HepG2 (cell line): ENCODE measurements around the gene CUL4B. TPM values are rescaled to one million over a fixed set of nuclear protein-coding genes. Genes with fewer than 3 reads are reported as not detected.
A peak's percentile ranks its signal among the peaks of the same experiment; 100 is the strongest.

Experiments
- ASH2L ChIP-seq: fragments of 300-600, 200-600 bp; sonication (generic); IDR thresholded peaks from 2 replicates; pipeline ENCODE4 v1.7.0; 2017; ENCODE audit warnings: low read depth, mild to moderate bottlenecking, moderate library complexity, mixed read lengths, low read length; ENCODE audit not compliant: insufficient read length
- BHLHE40 ChIP-seq: IDR thresholded peaks from 2 replicates; pipeline ENCODE4 v1.6.1; 2011; ENCODE audit warnings: low read length, improper control_type of control experiment
- NFE2L1 ChIP-seq: sonication (generic); formaldehyde crosslinking; IDR thresholded peaks from 2 replicates; pipeline ENCODE4 v1.4.0; 2020; ENCODE audit warnings: missing genetic modification reagents, mild to moderate bottlenecking, borderline replicate concordance
- RXRA ChIP-seq: sonication (generic); formaldehyde crosslinking; IDR thresholded peaks from 2 replicates; pipeline ENCODE4 v1.5.1; 2020; ENCODE audit warnings: missing genetic modification reagents
- TBP ChIP-seq: sonication (generic); formaldehyde crosslinking; IDR thresholded peaks from 2 replicates; pipeline ENCODE4 v1.5.0; 2020; ENCODE audit warnings: missing genetic modification reagents
- ZBTB42 ChIP-seq: sonication (generic); formaldehyde crosslinking; IDR thresholded peaks from 2 replicates; pipeline ENCODE4 v1.5.0; 2020; ENCODE audit warnings: mild to moderate bottlenecking, missing genetic modification reagents
- ZNF20 ChIP-seq: sonication (generic); formaldehyde crosslinking; IDR thresholded peaks from 2 replicates; pipeline ENCODE4 v1.4.0; 2020; ENCODE audit warnings: mild to moderate bottlenecking, moderate library complexity, missing genetic modification reagents
- ZNF251 ChIP-seq: sonication (generic); formaldehyde crosslinking; IDR thresholded peaks from 2 replicates; pipeline ENCODE4 v1.9.0; 2021; ENCODE audit warnings: mild to moderate bottlenecking, missing genetic modification reagents
- ZNF333 ChIP-seq: sonication (generic); formaldehyde crosslinking; IDR thresholded peaks from 2 replicates; pipeline ENCODE4 v1.4.0; 2020; ENCODE audit warnings: mild to moderate bottlenecking, missing genetic modification reagents, borderline replicate concordance
- ZNF34 ChIP-seq: sonication (generic); formaldehyde crosslinking; IDR thresholded peaks from 2 replicates; pipeline ENCODE4 v1.4.0; 2020; ENCODE audit warnings: mild to moderate bottlenecking, missing genetic modification reagents, borderline replicate concordance
- ZNF781 ChIP-seq: sonication (generic); formaldehyde crosslinking; IDR thresholded peaks from 2 replicates; pipeline ENCODE4 v1.5.1; 2020; ENCODE audit warnings: borderline replicate concordance, mild to moderate bottlenecking, missing genetic modification reagents; ENCODE audit errors: not compliant biosample characterization
- ZSCAN25 ChIP-seq: sonication (generic); formaldehyde crosslinking; IDR thresholded peaks from 2 replicates; pipeline ENCODE4 v1.8.0; 2022; ENCODE audit warnings: mild to moderate bottlenecking, missing genetic modification reagents
- polyA plus RNA-seq, 8 experiments: library from polyadenylated mRNA; depleted of rRNA in 3 of 8; stranded (reverse) in 7 of 8; unstranded in 1 of 8; fragments of >200 nt; fragmentation: Illumina TruSeq in 4 of 8; extraction: Trizol in 4 of 8; gene quantifications; 2 replicates each; pipeline versions ENCODE4 v1.2.1 to v1.2.3, GENCODE V29; 2011 to 2016; ENCODE audit warnings: low read depth in 4 of 8, missing spikeins in 1 of 8, mixed read lengths in 1 of 8; ENCODE audit not compliant: insufficient read depth in 1 of 8
- total RNA-seq, 5 experiments: library from RNA; depleted of rRNA; stranded (reverse); fragments of >200 nt; fragmentation: Illumina TruSeq; extraction: Trizol; gene quantifications; 2 replicates each; pipeline ENCODE4 v1.2.3, GENCODE V29; 2016; ENCODE audit warnings: low read depth in 1 of 5
- TF ChIP-seq, protein P1 (sequence below): sonication (generic); formaldehyde crosslinking; IDR thresholded peaks from 2 replicates; pipeline ENCODE4 v1.5.1; 2020; ENCODE audit warnings: mild to moderate bottlenecking, missing genetic modification reagents, borderline replicate concordance
- TF ChIP-seq, protein P2 (sequence below): sonication (generic); formaldehyde crosslinking; IDR thresholded peaks from 2 replicates; pipeline ENCODE4 v1.4.0; 2020; ENCODE audit warnings: mild to moderate bottlenecking, low read depth, missing genetic modification reagents
- TF ChIP-seq, protein P3 (sequence below): IDR thresholded peaks from 2 replicates; pipeline ENCODE4 v1.6.1; 2016
- TF ChIP-seq, protein P4 (sequence below): sonication (generic); formaldehyde crosslinking; IDR thresholded peaks from 2 replicates; pipeline ENCODE4 v1.4.0; 2020; ENCODE audit warnings: missing genetic modification reagents
- TF ChIP-seq, protein P5 (sequence below): sonication (generic); formaldehyde crosslinking; IDR thresholded peaks from 2 replicates; pipeline ENCODE4 v1.5.1; 2020; ENCODE audit warnings: mild to moderate bottlenecking, moderate library complexity, missing genetic modification reagents
- TF ChIP-seq, protein P6 (sequence below): sonication (generic); formaldehyde crosslinking; IDR thresholded peaks from 2 replicates; pipeline ENCODE4 v1.8.1; 2023; ENCODE audit warnings: missing genetic modification reagents, mild to moderate bottlenecking, borderline replicate concordance

The CUL4B gene
- total and polyA plus RNA-seq, 2 of the 13 experiments (the other 11 are each of a cell fraction or from before 2014, with no cell fraction given): 21.6 to 28.5 TPM

DNA sequence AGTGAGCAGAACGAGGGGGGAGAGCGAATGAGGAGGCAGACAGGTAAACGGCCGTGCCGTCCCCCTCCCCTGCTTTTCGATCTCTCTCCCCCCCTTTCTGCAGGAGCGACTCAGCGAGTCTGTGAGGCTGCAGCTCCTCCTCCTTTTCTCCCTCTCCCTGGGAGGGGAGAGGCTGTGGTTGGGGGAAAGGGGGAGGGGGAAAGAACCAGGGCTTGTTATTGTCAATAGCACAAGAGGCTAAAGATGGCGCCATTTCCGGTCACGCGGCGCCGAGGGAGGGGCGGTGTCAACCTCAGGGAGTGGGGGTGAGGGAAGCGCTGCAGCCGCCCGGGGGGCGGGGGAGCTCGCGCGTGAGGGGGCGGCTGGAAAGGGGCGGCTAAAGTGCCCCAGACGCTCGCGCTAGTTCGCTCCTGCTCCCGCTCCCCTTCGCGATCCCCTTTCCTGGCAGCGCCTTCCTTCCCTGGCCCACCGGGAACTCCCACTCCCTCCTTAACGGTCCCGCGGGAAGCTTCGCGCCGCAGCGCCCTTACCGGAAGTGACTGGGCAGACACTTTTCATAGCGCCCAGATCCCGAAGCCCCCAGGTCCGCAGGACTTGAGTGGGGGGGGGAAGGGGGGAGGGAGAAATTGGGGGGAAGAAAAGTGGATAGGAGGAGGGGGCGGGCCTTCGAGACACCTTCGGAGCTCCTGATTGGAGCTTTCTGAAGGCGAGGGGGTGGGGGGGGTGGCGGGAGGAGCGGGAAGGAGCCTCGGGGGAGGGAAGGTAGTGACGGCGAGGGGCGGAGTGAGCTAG lies at the start of gene CUL4B (continued):
- TF ChIP-seq, protein P1, sequence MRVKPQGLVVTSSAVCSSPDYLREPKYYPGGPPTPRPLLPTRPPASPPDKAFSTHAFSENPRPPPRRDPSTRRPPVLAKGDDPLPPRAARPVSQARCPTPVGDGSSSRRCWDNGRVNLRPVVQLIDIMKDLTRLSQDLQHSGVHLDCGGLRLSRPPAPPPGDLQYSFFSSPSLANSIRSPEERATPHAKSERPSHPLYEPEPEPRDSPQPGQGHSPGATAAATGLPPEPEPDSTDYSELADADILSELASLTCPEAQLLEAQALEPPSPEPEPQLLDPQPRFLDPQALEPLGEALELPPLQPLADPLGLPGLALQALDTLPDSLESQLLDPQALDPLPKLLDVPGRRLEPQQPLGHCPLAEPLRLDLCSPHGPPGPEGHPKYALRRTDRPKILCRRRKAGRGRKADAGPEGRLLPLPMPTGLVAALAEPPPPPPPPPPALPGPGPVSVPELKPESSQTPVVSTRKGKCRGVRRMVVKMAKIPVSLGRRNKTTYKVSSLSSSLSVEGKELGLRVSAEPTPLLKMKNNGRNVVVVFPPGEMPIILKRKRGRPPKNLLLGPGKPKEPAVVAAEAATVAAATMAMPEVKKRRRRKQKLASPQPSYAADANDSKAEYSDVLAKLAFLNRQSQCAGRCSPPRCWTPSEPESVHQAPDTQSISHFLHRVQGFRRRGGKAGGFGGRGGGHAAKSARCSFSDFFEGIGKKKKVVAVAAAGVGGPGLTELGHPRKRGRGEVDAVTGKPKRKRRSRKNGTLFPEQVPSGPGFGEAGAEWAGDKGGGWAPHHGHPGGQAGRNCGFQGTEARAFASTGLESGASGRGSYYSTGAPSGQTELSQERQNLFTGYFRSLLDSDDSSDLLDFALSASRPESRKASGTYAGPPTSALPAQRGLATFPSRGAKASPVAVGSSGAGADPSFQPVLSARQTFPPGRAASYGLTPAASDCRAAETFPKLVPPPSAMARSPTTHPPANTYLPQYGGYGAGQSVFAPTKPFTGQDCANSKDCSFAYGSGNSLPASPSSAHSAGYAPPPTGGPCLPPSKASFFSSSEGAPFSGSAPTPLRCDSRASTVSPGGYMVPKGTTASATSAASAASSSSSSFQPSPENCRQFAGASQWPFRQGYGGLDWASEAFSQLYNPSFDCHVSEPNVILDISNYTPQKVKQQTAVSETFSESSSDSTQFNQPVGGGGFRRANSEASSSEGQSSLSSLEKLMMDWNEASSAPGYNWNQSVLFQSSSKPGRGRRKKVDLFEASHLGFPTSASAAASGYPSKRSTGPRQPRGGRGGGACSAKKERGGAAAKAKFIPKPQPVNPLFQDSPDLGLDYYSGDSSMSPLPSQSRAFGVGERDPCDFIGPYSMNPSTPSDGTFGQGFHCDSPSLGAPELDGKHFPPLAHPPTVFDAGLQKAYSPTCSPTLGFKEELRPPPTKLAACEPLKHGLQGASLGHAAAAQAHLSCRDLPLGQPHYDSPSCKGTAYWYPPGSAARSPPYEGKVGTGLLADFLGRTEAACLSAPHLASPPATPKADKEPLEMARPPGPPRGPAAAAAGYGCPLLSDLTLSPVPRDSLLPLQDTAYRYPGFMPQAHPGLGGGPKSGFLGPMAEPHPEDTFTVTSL: no peak
- TF ChIP-seq, protein P2, sequence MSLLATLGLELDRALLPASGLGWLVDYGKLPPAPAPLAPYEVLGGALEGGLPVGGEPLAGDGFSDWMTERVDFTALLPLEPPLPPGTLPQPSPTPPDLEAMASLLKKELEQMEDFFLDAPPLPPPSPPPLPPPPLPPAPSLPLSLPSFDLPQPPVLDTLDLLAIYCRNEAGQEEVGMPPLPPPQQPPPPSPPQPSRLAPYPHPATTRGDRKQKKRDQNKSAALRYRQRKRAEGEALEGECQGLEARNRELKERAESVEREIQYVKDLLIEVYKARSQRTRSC (CRISPR knock-in tag): no peak
- TF ChIP-seq, protein P3, sequence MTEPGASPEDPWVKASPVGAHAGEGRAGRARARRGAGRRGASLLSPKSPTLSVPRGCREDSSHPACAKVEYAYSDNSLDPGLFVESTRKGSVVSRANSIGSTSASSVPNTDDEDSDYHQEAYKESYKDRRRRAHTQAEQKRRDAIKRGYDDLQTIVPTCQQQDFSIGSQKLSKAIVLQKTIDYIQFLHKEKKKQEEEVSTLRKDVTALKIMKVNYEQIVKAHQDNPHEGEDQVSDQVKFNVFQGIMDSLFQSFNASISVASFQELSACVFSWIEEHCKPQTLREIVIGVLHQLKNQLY (CRISPR knock-in tag): no peak
- TF ChIP-seq ASH2L (peak; percentile 48), ZNF20 (CRISPR knock-in tag) (no peak), TBP (no peak), ZNF333 (CRISPR knock-in tag) (no peak), BHLHE40 (peak; percentile 74), ZBTB42 (no peak), ZSCAN25 (CRISPR knock-in tag) (peak; percentile 63; the same call in 1 of the 2 replicates), RXRA (0 out of 2 replicates have a peak, but pooled peaks have one; percentile 22), NFE2L1 (CRISPR knock-in tag) (no peak), ZNF34 (CRISPR knock-in tag) (no peak), ZNF251 (CRISPR knock-in tag) (no peak), ZNF781 (CRISPR knock-in tag) (no peak)
- TF ChIP-seq, protein P4, sequence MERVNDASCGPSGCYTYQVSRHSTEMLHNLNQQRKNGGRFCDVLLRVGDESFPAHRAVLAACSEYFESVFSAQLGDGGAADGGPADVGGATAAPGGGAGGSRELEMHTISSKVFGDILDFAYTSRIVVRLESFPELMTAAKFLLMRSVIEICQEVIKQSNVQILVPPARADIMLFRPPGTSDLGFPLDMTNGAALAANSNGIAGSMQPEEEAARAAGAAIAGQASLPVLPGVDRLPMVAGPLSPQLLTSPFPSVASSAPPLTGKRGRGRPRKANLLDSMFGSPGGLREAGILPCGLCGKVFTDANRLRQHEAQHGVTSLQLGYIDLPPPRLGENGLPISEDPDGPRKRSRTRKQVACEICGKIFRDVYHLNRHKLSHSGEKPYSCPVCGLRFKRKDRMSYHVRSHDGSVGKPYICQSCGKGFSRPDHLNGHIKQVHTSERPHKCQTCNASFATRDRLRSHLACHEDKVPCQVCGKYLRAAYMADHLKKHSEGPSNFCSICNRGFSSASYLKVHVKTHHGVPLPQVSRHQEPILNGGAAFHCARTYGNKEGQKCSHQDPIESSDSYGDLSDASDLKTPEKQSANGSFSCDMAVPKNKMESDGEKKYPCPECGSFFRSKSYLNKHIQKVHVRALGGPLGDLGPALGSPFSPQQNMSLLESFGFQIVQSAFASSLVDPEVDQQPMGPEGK: no peak
- TF ChIP-seq, protein P5, sequence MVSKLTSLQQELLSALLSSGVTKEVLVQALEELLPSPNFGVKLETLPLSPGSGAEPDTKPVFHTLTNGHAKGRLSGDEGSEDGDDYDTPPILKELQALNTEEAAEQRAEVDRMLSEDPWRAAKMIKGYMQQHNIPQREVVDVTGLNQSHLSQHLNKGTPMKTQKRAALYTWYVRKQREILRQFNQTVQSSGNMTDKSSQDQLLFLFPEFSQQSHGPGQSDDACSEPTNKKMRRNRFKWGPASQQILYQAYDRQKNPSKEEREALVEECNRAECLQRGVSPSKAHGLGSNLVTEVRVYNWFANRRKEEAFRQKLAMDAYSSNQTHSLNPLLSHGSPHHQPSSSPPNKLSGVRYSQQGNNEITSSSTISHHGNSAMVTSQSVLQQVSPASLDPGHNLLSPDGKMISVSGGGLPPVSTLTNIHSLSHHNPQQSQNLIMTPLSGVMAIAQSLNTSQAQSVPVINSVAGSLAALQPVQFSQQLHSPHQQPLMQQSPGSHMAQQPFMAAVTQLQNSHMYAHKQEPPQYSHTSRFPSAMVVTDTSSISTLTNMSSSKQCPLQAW (CRISPR knock-in tag): peak; percentile 45; the same call in 1 of the 2 replicates
- TF ChIP-seq, protein P6, sequence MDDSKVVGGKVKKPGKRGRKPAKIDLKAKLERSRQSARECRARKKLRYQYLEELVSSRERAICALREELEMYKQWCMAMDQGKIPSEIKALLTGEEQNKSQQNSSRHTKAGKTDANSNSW: no peak
